ENCODE results near the gene UST.
"Not testable (repeated sequence)": the region's sequence is repeated elsewhere in the genome, so short reads cannot be mapped to it uniquely, and the experiment has no call there.

The UST gene

DNA sequence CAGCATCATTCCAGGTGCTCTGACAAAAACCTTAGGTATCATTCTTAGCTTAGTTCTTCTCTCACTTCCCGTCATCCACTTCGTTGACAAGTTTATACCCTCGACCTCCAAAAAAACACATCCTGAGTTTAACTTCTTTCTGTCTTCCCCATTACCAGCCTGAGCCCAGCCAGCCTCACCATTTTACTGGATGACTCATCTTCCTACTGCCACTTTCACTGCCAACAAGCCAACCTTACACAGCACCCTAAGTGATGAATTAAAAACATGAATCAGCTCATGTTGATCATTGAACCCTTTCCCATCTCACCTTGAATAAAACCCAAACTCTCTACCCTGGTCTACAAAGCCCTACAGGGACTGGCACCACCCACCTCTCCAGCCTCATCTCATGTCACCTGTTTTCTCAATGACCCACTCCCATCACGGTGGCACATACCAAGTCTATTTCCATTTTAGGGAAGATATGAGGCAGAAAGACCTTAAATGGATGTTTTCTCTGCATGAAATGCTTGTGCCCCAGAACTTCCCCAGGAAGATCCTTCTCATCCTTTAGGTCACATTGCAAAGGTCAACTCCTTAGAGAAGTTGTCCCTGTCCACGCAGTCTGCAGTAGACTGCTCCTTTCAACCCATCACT is 9.9 kb upstream of the UST start:
- DNase-seq (ENCODE audit: low read depth): no peak

DNA sequence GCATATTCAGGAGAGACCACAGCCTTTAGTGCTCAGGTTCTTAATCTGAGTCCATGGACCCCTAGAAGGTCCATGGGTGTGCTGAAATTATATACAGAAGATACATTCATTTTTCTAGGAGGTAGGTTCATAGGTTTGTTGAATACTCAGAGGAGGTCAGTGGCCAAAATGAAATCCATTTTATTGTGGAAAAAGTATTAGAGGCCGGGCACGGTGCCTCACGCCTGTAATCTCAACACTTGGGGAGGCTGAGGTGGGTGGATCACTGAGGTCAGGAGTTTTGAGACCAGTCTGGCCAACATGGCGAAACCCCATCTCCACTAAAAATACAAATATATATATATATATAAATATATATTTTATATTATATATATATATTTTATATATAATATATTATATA is 9.0 kb upstream of the UST start:
- no peak for DNase-seq (ENCODE audit: low read depth)

DNA sequence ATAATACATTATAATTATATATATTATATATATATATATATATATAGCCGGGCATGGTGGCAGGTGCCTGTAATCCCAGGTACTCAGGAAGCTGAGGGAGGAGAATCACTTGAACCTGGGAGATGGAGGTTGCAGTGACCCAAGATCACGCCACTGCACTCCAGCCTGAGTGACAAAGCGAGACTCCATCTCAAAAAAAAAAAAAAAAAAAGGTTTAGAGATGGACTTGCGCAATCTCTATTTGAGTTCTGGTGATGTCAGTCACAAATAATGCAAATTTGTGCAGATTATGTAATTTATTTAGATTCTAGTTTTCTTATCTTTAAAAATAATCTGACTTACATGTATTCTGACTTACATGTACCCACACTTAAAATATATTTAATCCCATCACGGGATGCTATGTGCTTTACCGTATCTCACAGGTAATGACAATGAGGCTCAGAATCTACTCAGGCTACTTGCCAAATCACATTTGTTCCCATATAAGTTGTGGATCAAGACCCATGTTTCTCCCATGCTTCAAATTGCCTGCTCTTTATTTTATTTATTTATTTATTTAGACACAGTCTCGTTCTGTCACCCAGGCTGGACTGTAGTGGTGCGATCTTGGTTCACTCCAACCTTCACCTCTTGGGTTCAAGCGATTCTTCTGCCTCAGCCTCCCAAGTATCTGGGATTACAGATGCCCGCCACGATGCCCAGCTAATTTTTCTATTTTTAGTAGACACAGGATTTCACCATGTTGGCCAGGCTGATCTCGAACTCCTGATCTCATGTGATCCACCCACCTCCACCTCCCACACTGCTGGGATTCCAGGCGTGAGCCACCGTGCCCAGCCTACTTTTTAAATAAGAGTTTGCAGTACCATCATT is 7.6 kb upstream of the UST start:
- DNase-seq (ENCODE audit: low read depth): no peak

DNA sequence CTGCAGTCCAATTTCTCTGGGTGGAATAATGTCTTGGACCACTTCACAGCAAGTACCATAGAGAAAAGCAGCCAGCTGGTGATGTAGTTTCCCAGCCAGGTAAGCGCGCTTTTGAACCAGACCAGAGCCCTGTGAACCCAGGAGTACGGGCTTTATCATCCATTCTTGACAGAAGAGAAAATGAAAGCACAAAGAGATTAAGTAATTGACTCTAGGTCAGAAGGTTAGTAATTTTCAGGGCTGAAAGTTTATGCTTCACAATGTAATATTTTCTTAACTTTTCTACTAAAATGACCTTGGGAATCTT is 7.1 kb upstream of the UST start:
- no peak for DNase-seq (ENCODE audit: low read depth)

DNA sequence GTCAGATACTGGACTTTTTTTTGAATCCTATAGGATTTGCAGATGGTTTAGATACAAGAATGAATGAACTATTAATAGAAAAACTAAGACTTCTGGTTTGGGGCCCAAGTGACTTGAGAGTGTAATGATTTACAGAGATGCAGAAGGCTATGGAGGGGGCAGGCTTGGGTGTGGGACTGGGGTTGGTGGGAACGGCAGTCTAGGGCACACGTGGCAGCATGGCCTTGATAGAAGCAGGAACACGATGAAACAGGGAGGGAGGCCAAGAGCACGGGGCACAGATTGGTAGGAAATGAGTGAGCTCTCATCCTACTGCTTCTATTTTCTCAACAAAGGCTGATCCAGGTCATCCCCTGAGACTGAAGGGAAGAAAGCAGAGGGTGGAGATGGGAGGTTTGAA is 3.4 kb upstream of the UST start:
- DNase-seq (ENCODE audit: low read depth): no peak

DNA sequence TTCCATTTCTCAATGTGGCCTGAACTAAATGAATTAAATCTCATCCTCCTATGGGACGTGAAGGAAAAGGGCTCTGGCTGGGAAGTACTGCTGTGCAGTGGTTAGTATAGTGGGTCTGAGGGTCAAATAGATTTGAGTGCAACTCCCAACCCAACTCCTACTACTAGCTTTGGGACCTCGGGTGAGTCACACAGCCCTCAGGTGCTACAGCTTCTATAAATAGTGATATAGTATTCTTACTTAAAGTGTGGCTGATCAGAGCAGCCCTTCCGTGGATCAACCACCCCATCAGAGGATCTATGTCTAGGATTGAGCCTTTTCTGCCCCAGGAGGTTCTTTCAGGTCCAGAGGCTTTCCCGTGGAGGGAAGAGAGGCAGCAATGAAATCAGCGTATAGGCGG is 904 bp upstream of the UST start:
- no peak for DNase-seq (ENCODE audit: low read depth)

DNA sequence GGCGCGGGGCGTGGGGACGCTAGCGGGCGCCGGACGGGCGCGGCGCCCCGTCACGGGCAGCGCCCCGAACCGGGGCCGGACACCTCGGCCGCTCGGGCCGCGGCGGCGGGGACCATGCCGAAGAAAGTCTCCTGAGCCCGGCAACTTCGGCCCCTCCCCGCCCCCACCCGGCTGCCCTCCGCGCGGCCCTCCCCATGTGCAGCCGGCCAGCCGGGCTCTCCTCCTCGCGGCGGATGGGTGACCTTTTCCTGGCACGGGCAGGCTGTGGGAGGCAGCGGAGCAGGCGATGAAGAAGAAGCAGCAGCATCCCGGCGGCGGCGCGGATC is 278 bp downstream of the UST start:
- no peak for DNase-seq (ENCODE audit: low read depth)

DNA sequence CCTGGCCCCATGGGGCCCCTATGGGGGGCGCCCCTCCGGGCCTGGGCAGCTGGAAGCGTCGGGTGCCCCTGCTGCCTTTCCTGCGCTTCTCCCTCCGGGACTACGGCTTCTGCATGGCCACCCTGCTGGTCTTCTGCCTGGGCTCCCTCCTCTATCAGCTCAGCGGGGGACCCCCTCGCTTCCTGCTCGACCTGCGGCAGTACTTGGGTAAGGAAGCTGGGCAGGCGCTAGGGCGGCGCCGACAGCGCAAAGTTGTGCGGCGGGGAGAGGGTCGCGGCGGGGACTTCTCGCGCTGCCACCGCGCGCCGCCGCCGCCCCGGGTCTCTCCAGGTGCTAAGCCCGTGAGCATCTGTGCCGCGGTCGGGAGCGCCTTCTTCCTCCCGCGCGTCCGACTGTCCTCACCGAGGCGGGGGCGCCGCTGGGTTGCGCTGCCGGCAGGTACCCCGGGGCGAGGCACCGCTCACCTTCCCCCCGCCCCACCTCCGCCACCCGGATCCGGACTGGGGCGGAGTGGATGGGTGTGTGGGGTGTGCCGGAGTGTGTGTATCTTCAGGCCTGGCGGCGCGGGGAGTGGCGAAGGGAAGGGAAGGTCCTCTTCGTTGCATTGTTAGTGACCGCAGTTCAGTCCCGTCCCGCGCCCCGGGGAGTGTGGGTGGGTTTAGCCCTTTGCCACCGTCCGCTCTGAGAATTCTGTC is 788 bp downstream of the UST start:
- peak; percentile 14 for DNase-seq (ENCODE audit: low read depth)

DNA sequence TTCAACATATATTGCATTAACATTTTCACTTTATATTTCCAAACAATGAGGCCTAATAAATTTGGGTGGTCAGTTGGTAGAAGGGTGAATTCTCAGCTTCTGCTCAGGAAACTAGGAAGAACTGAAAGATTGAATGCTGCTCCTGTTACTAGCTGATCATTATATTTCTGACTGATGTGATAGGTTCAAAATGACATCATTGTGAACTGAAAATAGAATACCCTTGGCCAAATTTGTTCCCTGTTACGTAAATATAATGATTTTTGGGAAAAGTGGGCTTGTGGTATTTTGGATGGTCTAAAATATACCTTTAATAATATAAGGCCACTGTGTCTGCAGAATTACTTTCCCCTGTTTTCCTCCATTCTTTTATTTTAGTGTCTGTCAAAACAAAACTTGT is 2.8 kb downstream of the UST start:
- DNase-seq (ENCODE audit: low read depth): no peak

DNA sequence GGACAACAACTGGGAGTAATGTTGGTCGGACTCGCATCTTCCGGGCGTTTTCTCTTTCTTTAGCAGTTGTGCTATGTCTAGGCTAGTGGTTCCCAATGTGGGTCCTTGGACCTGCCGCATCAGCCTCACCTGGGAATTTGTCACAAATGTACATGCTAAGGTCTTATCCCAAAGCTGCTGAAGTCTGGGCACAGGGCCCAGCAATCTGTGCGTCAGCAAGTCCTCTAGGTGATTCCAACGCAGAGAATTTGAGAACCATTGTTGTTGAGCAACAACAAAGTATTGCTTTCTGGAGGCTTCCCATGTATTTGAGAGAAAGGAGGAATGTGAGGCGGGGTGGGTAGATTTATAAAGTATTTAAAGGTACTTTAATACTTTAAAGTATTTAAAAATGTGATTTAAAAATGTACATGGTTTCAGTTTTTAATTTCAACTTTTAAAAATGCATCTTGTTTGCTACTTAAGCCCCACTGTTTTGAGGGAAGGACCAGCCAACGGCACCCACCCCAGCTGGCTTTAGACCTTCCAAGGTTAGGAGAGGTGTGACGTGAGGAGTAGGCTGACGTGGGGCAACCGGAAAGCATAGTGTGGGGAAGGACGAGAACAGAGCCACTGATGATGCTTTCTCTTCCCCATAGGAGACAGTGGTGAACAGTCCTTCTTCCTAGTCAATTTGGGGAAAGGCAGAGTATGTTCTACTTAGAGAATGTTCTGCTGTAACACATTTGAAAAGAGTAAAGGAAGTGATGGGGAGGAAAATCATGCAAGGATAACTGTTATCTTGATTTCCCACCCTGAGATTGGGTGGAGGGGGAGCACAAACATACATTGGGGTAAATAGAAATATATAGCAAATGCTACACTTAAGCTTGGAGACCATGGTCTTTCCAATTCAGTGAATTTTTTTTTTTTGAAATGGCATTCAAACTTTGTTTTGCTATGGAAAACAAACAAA is 4.3 kb downstream of the UST start:
- no peak for DNase-seq (ENCODE audit: low read depth)

DNA sequence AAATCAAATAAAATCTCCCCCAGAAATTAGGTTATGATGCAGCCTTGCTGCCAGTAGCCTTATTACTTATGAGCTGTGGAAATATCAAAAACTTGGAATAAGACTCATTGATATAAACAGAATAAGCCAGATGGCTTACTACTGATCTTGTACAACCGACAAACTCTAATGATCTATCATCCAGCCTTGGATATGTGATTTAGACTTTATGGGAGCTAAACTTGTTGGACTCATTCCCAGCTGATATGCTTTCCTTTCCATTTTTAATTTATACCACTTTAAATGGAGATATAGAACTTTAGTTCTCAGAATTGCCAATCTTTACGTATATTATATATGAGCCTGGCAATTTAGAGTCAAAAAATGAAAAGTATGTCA is 5.0 kb downstream of the UST start:
- no peak for DNase-seq (ENCODE audit: low read depth)

DNA sequence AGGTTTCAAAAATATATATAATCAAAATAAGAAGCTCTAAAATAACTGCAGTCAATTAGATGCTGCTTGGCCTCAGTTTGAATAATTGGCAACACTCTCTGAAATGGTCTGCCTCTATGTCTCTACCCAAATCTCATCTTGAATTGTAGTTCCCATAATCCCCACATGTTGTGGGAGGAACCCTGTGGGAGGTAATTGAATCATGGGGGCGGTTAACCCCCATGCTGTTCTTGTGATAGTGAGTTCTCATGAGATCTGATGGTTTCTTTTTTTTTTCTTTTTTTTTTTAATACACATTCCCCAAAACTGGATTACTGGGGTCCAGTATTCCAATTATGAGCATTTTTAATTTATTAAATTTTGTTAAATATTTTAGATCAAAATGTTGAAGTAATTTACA is 8.5 kb downstream of the UST start:
- DNase-seq (ENCODE audit: low read depth): not testable (repeated sequence)

DNA sequence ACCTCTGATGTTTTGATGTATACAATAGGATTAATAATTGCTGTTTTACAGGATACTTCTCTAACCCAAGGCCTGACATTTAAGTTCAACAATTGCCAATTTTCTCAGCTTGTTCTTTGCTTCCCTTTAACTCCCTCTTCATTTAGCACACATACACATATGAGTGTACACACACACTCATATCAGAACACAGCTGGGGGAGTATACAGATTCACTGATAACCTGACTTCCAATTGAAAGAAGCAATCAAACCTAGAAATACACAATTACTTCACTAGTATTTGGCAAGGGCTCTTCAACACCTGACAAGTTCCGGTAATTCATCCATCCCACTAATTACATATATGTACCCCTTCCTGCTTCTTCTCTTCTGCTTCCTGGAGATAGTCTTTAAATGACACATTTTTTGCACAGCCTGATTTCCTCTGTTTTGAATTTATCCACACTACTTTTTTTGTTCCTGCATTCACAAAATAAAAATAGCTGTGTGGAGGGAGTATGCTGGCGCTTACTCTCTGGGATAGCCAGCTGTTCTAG is 11.2 kb downstream of the UST start:
- DNase-seq (ENCODE audit: low read depth): no peak

DNA sequence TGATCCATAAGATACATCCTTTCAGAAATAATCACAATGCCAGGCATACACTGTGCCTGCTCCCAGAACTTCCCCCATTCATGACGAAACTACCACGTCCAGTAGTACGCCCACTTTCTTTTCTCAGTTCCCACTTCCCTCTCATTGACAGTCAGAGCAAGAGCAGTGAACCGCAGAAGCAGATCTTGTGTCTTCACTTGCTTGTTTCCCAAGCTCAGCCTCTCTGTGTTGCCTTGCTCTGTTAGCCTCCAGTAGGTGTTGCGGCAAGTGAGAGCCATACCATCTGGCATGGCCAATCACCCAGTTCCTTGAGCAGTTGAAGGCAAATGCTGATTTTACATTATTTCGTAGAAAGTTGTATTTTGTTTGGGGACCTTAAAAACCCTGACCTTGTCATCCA is 11.7 kb downstream of the UST start:
- DNase-seq (ENCODE audit: low read depth): no peak

DNA sequence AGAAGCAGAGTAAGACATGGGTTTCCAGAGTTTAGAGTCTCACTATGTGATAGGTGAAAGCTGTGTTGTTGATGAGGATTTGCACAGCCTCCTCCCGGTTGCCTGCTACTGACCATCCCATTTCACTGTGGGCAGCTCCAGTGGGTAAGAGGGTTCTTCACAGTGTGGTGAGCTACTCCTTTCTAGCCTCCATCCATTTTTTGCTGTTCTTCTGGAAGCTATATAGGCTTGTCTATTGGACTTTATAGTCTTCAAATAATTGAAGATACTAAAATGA is 13.4 kb downstream of the UST start:
- DNase-seq (ENCODE audit: low read depth): no peak

DNA sequence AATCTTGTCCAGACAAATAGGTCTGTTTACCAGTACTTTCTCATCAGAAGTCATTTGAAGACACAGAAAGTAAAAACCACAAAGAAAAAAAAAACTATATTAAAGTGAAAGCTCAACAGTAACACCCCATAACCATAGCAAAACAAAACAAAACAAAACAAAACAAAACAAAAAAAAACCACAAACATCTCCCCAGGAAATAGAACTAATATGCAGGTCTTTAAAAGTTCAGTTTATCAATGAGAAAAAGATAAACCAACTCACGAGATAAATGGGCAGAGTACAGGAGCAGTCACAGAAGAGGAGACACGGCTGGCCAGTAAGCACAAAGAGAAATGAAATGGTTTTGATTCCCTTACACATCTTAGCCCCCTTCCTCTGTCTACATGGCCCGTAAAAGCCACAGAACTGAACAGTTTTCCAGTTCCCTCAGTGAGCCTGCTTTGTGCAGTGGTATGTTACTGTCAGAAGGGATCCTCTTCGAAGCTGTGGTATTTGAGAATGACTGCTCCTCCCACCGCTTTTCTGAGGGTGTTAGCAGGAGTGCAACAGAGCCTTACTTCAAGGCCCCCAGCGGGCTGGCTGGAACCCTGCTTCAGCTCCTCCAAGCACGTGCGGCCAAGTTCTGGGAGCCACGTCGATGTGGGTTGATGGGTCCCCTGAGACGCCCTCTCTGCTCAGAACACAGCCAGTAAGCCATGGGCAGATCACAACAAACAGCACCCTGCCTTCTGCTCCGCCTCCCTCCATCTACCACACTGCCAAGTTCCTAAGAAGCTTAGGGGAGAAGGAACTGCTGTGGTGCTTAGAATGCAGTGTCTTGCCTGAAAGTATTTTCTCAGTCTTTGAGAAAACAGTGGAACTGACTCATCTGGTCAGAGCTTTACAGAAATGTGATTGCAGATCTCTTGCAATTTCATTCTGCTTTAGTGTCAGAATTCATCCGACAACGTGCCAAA is 14.0 kb downstream of the UST start:
- DNase-seq (ENCODE audit: low read depth): peak; percentile 20

DNA sequence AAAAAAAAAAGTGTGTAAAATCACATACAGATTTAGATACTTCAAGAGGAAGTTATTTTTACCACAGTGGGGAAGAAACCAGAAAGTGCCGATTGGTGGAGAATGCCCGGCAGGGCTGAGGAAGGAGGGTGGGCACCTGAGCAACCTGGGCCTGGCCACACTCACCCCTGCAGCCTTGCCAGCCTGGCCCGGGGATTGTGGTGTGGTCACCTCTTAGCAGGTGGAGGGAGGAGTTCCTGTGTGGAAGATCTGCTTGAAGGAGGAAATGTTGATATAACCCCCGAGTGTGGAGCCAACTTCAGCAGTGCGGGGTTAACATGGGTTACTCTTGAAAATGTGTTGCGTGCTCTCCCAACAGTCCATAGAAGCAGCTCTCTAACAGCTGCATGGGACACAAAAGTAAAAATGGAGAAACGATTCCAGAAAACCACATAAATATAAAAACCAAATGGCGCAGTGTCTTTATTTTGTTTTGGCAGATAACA is 14.7 kb downstream of the UST start:
- no peak for DNase-seq (ENCODE audit: low read depth)

DNA sequence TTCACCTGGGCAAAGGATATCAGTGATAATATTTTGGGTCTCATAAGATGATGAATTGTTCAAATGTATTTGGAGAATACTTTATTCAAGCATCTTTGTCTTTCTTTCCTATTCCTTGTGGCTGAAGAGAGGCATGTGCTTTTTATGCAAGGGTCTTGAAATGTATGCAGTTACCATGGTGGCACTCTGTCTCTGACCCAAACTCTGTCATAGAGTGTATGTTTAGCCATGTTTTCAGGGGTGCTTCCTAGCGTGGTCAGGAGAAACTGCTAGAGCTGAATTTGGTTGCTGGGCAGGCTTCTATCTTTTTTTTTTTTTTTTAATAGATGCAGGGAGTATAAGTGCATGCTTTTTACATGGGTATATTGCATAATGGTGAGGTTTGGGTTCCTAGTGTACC is 15.4 kb downstream of the UST start:
- no peak for DNase-seq (ENCODE audit: low read depth)

DNA sequence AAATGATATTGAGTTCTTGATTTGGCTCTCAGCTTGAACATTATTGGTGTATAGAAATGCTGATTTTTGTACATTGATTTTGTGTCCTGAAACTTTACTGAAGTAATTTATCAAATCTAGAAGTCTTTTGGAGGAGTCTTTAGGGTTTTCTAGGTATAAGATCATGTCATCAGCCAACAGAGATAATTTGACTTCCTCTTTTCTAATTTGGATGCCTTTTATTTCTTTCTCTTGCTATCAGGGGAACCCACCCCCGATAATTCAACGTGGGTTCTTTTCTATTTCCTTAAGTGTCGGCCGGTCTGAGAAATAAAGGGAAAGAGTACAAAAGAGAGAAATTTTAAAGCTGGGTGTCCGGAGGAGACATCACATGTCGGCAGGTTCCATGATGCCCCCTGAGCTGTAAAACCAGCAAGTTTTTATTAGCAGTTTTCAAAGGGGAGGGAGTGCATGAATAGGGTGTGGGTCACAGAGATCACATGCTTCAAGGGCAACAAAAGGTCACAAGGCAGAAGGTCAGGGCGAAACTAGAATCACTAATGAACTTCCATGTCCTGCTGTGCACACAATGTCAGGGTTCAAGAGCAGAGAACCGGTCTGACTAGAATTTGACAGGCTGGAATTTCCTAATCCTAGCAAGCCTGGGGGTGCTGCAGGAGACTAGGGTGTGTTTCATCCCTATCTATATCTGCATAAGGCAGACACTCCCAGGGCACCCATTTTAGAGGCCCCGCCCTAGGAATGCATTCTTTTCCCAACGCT is 17.6 kb downstream of the UST start:
- DNase-seq (ENCODE audit: low read depth): not testable (repeated sequence)

All from stimulated activated CD8-positive, alpha-beta memory T cell treated with anti-CD3 and anti-CD28 coated beads, Interleukin-15, amount 100 ng/mL, for 24 hours (primary cell).